ENCODE data around the gene SCNN1A.

The SCNN1A gene

DNA sequence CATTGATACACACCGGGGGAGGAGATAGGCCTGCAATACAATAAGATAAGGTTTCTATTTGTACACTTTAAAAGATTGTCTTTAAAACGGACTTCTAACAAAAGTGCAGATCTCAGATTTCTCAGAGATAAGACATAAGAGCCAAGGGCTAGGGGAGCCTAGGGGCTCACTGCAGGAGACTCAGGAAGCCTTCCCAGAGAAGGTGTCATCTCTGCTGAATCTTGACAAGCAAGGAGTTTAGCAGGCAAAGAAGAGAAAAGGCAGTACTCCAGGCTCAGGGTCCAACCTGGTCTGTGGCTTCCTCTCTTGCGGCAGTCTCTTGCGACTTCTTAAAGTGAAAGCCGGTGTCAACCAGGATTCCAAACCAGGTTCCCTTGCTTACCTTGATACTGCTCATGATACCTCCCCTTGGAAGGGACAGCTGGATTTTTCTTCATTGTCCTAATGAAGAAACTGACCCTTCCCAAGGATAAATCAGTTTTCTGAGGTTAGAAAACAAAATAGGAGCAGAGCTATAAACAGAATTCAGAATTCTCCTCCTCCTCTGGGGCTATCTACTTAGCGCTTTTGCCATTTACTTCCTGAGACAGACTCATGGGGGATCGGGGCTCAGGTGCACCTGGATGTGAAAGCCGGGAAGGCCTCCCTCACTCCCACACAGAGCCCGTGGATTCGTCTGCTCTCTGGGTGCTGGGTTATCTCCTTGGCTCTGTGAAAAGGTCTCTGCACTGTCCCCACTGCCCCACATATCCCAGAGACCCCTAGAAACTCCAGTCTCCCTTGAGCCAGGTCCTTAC, 1.7 kb upstream of the SCNN1A start:
- DNase-seq (ENCODE audit: low spot score) (no peak), ATAC-seq (ENCODE audit: low read depth) (no peak)
- Histone ChIP-seq H3K27me3 (ENCODE audit: insufficient read depth, poor library complexity, severe bottlenecking) (no peaks in the 10 kb centered on the region), H3K36me3 (ENCODE audit: low read depth) (peaks cover 19% of the 10 kb centered on the region), H3K4me3 (ENCODE audit: severe bottlenecking) (peak overlapping the region; percentile 61), H3K27ac (ENCODE audit: poor library complexity, severe bottlenecking) (peak overlapping the region; percentile 100), H3K4me1 (ENCODE audit: insufficient read depth, poor library complexity, severe bottlenecking) (peaks cover 27% of the 10 kb centered on the region), H3K9me3 (ENCODE audit: severe bottlenecking) (no peaks in the 10 kb centered on the region)
- TF ChIP-seq, protein P1, sequence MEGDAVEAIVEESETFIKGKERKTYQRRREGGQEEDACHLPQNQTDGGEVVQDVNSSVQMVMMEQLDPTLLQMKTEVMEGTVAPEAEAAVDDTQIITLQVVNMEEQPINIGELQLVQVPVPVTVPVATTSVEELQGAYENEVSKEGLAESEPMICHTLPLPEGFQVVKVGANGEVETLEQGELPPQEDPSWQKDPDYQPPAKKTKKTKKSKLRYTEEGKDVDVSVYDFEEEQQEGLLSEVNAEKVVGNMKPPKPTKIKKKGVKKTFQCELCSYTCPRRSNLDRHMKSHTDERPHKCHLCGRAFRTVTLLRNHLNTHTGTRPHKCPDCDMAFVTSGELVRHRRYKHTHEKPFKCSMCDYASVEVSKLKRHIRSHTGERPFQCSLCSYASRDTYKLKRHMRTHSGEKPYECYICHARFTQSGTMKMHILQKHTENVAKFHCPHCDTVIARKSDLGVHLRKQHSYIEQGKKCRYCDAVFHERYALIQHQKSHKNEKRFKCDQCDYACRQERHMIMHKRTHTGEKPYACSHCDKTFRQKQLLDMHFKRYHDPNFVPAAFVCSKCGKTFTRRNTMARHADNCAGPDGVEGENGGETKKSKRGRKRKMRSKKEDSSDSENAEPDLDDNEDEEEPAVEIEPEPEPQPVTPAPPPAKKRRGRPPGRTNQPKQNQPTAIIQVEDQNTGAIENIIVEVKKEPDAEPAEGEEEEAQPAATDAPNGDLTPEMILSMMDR (IDR thresholded peaks at IDR 0.05; ENCODE audit: poor library complexity, severe bottlenecking) = no peak

DNA sequence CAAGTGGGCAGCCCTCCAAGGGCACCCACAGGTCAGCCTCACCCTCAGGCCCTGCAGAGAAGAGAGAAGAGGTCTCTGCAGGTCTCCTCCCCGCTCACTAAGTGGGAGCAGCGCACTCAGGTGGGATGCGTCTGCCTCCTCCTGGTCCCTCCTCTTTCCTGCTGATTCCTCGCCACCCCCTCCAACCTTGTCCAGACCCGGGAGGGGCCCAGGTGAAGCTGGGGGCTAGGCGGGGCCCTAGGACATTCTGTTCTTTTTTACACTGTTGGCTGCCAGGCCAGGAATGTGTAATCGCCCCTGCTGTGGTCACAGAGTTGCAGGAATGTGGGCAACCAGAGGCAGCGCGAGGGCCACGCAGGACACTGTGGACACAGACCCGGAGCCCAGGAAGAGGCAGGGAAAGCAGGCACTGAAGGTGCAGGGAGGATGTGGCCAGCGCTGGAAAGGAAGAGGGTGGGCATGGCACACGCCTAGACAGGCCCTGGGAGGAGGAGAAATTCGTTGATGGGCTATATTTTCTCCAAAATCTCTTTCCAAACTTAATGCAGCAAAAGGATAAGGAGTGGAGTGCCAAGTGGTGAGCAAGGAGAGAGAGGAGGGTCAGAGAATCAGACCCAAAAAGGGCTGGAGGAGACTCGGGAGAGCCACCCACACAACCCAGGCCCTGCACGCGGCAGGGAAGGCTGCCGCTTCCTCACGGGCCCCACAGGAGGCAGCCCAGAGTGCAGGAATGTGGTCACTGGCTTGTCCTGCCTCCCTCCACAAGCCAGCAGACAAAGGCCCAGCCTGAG, 911 bp upstream of the SCNN1A start:
- peak; percentile 95 for DNase-seq (ENCODE audit: low spot score)
- peak overlapping the region; percentile 61 for H3K4me3 ChIP-seq (ENCODE audit: severe bottlenecking)
- H3K4me1 ChIP-seq (ENCODE audit: insufficient read depth, poor library complexity, severe bottlenecking) = peaks cover 33% of the 10 kb centered on the region
- TF ChIP-seq, protein P1 (IDR thresholded peaks at IDR 0.05; ENCODE audit: poor library complexity, severe bottlenecking) = peak; percentile 56
- no peaks in the 10 kb centered on the region for H3K9me3 ChIP-seq (ENCODE audit: severe bottlenecking)
- peak overlapping the region; percentile 100 for H3K27ac ChIP-seq (ENCODE audit: poor library complexity, severe bottlenecking)
- H3K27me3 ChIP-seq (ENCODE audit: insufficient read depth, poor library complexity, severe bottlenecking) = no peaks in the 10 kb centered on the region
- H3K36me3 ChIP-seq (ENCODE audit: low read depth) = peaks cover 24% of the 10 kb centered on the region
- peak; percentile 57 for ATAC-seq (ENCODE audit: low read depth)

DNA sequence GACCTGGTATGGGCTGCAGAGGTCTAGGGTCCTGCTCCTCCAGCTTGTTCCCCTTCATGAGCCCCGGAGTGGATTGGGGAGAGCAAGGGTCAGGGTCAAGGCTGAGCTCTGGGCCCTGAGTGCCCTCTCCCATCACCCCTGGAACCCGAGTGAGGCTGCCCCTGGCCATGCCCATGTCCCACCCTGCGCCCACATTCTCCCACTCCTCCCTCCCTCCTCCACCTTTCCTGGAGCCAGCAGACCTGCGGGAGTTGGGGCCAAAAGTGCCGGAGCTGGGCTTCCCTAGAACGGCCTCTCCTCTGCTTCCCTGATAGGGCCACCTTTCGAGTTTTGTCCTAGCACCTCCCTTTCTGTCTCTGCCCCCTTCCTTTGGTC, 590 bp downstream of the SCNN1A start:
- peak overlapping the region; percentile 100 for H3K27ac ChIP-seq (ENCODE audit: poor library complexity, severe bottlenecking)
- H3K36me3 ChIP-seq (ENCODE audit: low read depth) = peaks cover 36% of the 10 kb centered on the region
- TF ChIP-seq, protein P1 (IDR thresholded peaks at IDR 0.05; ENCODE audit: poor library complexity, severe bottlenecking) = no peak
- H3K27me3 ChIP-seq (ENCODE audit: insufficient read depth, poor library complexity, severe bottlenecking) = no peaks in the 10 kb centered on the region
- peaks cover 41% of the 10 kb centered on the region for H3K4me1 ChIP-seq (ENCODE audit: insufficient read depth, poor library complexity, severe bottlenecking)
- DNase-seq (ENCODE audit: low spot score) (no peak), ATAC-seq (ENCODE audit: low read depth) (no peak)
- no peaks in the 10 kb centered on the region for H3K9me3 ChIP-seq (ENCODE audit: severe bottlenecking)
- peak overlapping the region; percentile 61 for H3K4me3 ChIP-seq (ENCODE audit: severe bottlenecking)

DNA sequence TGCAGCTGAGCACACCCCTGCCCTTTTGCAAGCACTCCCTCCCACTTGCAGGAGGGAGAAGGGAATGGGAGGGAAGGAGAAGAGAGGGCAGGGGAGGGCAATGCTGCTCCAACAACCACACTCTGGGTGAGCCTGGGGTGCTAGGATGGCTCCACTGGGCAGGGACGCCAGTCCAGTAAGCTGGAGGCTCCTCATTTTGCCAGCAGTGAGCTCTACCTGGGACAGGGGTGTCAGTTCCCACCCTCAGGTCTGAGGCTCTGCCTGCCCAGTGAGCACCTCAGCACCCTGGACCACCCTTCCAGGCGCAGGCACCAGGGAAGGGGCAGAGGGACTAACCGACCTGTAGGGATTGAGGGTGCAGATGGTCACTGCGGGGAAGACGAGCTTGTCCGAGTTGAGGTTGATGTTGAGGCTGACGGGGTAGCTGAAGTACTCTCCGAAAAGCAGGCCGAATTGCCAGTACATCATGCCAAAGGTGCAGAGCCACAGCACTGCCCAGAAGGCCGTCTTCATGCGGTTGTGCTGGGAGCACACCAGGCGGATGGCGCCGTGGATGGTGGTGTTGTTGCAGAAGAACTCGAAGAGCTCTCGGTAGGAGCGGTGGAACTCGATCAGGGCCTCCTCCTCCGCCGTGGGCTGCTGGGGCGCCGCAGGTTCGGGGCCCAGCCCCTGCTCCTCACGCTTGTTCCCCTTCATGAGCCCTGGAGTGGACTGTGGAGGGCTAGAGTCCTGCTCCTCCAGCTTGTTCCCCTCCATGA, 1.2 kb downstream of the SCNN1A start:
- Histone ChIP-seq H3K27ac (ENCODE audit: poor library complexity, severe bottlenecking) (peak overlapping the region; percentile 100), H3K4me3 (ENCODE audit: severe bottlenecking) (peak overlapping the region; percentile 61), H3K27me3 (ENCODE audit: insufficient read depth, poor library complexity, severe bottlenecking) (no peaks in the 10 kb centered on the region), H3K9me3 (ENCODE audit: severe bottlenecking) (no peaks in the 10 kb centered on the region), H3K36me3 (ENCODE audit: low read depth) (peaks cover 42% of the 10 kb centered on the region), H3K4me1 (ENCODE audit: insufficient read depth, poor library complexity, severe bottlenecking) (peaks cover 45% of the 10 kb centered on the region)
- no peak for DNase-seq (ENCODE audit: low spot score)
- TF ChIP-seq, protein P1 (IDR thresholded peaks at IDR 0.05; ENCODE audit: poor library complexity, severe bottlenecking) = no peak
- no peak for ATAC-seq (ENCODE audit: low read depth)

Data from RWPE2 (cell line).